ENCODE data around the gene CAPN13.

Gene CAPN13, protein sequence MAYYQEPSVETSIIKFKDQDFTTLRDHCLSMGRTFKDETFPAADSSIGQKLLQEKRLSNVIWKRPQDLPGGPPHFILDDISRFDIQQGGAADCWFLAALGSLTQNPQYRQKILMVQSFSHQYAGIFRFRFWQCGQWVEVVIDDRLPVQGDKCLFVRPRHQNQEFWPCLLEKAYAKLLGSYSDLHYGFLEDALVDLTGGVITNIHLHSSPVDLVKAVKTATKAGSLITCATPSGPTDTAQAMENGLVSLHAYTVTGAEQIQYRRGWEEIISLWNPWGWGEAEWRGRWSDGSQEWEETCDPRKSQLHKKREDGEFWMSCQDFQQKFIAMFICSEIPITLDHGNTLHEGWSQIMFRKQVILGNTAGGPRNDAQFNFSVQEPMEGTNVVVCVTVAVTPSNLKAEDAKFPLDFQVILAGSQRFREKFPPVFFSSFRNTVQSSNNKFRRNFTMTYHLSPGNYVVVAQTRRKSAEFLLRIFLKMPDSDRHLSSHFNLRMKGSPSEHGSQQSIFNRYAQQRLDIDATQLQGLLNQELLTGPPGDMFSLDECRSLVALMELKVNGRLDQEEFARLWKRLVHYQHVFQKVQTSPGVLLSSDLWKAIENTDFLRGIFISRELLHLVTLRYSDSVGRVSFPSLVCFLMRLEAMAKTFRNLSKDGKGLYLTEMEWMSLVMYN

DNA sequence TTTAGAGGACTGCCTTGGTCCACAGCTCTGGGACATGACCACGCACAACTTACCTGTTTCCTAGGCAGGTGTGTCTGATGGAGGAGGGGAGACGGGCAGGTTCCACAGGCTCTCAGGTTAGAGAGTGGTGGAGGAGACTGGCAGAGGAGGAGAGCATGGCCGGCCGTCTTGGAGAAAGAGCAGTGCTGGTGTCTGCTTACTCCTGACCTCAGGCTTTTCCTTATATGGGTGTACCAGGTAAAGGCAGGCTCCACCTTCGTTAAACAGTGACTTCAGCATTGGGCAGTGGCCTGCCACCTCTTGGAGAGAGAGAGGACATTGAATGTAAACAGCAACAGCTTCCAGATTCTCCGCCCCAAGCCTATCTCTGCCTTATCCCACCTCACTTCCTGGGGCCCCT is at the start of gene CAPN13:
Gene CAPN13, minus strand, starts transcription at position 198 of the 400 bp plus-strand sequence. CDS start 20,121 bp downstream, outside the sequence.
- no peak for DNase-seq

DNA sequence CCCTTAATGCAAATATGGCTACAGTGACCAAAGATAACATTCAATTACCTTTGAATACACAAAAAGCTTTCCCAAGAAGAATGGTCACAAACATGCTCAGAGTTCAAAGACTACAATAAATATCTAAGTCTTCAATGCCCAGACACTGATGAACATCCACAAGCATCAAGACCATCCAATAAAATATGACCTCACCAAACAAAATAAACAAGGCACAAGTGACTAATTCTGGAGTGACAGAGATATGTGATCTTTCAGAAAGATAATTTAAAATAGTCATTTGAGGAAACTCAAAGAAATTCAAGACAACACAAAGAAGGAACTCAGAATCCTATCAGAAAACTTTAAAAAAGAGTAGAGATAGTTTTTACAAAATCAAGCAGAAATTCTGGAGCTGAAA is 40.6 kb upstream of the CAPN13 start:
- no peak for DNase-seq

DNA sequence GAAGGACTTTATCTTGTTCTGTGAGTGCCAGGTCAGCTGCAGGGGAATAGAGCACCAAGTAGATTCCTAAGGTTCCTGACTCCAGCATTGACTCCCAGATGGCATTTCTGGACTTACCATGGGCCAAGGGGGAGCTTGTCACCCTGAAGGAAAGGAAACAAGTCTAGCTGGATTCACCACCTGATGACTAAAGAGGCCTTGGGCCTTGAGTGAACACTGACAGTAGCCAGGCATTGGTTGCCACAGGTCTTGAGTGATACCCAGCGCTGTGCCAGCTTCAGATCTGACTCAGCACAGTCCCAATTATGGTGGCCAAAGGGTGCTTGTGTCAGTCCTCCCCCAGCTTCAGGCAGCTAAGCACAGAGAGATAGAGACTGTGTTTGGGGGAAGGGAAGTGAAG is 40.1 kb upstream of the CAPN13 start:
- no peak for DNase-seq

DNA sequence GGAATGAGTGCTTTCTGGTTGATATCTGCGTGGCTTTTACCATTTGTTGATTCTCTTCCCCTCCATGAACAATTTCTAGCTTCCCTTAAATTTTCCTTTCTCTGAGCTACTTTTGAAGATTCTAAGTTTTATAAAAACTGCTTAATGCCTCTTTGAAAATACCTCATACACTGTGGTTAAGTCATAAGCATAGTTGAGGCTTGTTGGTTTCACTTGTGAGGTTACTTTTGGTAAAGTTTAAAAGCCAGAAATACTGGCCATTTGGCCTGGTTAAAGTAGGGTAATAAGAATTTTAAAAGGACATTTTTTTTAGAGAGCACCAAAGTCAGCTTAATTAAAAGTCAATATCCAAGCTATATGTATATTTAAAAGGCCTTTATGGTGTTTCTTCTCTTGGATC is 21.3 kb upstream of the CAPN13 start:
- DNase-seq, result no peak

DNA sequence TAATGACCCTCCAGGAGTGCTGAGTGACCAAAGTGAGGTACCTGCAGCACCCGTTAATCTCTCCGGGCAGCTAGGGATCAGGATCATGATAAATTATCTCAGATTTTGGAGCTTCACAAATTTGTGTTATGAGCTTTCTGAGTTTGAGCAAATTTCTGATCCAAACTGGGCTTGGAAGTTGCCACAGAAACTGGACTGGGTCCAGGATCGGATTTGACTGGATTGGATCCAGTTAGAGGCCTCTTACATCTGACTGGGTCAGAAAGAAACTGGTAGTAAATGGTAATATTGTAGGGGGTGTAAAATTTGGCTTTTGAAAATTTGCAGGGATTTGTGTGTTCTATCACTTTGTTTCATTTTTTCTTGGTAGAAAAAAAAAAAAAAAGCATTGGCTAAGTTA is 19.7 kb upstream of the CAPN13 start:
- DNase-seq, result no peak

DNA sequence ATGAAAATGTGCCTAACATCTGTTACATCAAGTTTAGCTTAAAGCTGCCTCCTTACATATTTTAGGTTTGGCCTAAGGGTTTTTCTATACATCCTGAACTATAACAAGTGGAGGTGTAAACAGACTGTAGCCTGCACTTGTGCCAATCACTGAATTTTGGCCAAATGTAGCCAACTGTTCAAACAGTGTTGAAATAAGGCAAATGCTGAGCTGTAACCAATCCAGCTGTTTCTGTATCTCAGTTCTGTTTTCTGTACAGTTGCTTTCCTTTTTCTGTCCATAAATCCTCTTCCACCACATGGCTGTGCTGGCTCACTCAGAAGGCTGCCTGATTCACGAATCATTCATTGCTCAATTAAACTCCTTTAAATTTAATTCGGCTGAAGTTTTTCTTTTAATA is 19.2 kb upstream of the CAPN13 start:
- DNase-seq, result no peak

DNA sequence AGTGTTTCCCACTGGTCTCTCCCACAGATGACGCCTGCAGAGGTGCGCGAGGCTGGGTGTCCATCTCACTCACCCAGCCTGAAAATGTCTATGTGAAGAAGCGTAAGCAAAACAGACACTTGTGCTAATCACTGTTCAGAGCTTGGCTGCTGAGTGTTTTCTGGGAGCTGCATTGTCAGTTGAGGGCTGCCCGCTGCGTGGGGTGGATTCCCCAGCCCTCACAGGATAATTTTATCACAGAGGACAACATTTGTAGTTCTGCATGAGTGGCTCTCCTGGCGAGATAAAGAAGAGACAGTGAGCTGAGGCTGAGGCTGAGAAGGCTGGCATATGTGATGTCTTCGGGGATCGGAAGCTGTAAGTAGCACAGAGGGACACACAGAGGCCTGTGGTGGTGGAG is 16.2 kb upstream of the CAPN13 start:
- peak in 5 of 51 donors; percentile 10 to 64 (median 30) for DNase-seq

DNA sequence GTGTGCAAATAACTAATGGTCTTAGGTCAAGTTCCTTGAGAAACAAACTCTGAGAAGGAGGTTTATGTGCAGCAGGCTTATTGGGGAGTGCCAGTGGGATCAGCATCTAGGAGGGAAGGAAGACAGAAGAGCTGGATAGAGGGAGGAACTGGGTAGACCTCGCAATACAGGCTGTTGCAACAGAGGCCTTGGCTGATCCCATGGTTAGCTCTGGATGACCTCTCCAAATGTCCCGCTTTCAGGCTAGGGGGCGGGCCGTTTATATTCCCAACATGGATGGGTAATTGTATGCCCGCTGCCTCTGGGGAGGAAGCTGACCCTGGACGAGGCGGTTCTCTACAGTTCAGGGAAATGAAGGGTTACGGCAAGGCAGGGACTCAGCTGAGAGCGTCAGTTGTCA is 14.7 kb upstream of the CAPN13 start:
- no peak for DNase-seq

DNA sequence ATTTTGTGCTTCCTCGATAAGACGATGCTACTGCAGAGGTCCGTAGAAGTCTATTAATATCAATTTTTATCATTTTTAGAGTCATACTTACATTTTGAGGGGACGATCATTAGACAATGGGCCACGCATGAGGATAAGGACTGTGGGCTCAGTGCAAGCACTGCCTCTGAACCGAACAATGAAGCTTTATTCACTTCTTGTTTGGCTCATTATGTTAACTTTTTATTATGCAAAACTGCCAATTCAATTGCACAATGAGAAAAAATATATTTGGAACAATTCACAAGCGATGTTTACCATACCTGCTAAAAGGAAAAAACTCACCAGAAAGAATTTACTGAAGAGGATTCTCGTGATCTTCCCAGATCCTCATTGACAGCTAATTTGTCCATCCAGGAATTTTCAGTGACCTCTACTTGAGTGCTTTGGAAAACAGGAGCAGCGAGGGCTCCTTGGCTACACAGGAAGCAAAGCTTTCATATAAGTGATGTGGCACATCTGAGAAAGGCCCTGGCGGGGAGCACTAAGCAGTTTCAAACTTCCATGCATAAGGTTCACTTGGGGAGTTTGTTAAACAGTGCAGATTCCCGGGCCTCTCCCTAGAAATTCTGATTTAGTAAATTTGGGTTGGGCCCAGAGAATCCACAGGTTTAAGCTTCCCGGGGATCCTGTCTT is 13.3 kb upstream of the CAPN13 start:
- peak in 7 of 51 donors; percentile 14 to 88 (median 21) for DNase-seq

DNA sequence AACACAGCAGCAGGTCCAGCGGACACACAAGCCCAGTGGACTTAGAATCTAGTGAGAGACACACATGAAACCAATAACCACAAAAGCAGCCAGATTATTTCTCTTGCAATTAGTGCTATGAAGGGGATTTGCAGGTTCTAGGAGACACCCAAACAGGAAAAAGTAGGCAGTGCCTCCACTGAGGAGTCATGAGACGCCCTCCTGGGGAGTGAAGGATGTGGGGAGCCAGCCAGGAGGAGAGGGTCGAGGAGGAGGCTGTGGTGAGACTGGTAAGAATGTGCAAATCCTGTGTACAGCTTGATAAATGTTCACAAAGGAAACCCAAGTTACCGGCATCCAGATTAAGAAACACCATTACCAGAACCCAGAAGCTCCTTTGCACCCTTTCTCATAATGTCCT is 2.7 kb upstream of the CAPN13 start:
- no peak for DNase-seq

DNA sequence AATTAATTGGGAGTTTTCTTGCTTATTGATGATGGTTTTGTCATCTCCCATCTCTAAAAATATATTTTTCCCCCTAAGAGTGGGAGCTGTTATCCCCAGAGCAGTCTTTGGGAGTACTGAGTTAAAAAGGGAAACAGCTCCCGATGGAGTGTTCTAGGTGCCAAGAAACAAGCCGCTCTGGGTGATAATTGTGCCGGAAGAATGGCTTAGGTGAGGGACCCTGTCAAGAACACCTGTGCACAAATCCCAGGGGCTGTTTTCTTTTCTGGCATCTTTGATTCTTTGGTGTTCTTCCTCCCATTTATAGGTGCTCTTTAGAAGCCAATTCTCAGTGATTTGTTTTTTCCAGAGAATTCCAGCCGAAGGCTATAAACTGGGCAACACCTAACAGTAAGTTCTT is 1.4 kb upstream of the CAPN13 start:
- no peak for DNase-seq

DNA sequence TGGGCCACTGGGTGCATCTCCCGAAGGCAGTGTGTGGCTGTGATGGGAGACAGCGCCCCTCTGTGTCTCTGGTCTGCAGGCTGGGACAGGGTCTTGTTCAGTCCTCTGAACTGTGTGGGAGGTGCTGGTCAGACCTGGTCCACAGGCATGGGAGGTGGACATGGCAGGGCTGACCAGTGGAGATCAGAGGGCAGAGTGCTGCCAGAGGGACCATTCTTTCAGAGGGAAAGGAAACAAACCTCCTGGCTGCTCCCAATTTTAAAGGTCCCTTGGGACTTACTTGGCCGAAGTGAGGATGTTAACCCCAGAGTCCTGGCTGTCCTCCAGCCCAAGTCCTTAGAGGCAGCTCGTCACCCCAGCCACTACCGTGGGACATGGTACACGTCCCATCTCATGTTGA is 4.0 kb downstream of the CAPN13 start:
- no peak for DNase-seq

DNA sequence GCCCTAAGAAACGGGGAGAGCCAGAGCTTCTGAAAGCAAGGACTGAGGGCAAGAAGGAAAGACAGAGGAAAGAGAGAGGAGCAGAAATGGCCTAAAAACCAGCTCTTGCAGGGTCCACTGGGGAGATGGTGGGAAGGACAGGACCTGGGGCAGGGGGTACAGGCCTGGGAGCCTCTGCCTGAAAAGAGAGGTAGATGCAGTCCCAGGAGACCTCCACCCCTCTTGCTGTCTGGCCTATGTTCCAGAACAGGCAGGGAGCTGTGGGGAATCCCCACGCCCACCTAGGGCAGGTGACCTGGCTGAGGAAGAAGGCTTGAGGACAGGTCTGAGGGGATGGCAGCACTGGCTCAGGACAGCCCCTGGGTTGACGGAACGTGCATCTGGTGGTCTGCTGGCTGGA is 4.6 kb downstream of the CAPN13 start:
- DNase-seq, result no peak

DNA sequence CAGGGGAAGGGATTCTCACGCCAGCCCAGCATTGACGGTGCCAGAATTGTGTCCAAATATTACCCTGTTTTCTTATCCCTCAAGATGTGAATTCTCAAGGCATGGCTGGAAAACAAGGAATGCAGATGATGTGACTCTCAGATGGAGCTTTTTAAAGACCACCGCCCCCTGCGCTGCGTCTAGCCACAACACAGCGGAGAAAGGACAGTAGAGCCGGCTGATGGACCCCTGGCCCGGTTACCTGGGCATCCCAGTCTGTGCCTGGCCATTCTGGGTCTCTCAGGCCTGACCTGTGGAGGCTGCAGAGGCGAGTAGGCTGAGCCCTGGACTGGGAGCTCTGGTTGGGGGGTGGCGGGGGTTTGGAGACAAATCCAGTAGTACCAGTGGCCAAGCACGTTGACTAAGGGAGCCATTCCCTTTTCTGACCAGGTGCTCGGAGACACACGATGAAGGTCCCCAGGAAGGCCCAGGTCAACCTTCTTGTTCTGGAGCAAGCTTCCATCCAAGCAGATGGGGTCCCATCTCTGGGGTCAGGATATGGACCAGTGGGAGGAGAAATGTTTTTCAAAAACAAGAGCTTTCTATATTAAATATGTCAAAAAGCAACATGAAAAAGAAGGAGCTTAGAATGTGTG is 5.3 kb downstream of the CAPN13 start:
- no peak for DNase-seq

DNA sequence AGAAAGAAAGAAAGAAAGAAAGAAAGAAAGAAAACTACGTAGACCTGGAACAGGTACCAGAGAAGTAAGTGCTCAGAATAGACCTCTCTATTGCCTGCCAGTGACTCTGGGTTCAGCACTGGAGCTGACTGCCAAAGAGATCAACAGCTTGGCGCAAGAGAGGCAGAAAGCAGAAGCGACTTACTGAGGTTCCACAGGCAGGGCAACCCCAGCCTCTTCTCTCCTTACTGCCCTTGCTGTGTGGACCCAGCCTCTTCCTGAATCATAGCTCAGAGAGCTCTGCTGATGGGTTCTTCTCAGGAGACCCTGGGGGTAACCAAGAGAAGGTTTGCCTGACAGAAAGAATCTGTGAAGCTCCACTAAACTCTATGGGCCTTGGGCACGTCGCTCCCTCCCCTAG is 7.1 kb downstream of the CAPN13 start:
- DNase-seq, result no peak

DNA sequence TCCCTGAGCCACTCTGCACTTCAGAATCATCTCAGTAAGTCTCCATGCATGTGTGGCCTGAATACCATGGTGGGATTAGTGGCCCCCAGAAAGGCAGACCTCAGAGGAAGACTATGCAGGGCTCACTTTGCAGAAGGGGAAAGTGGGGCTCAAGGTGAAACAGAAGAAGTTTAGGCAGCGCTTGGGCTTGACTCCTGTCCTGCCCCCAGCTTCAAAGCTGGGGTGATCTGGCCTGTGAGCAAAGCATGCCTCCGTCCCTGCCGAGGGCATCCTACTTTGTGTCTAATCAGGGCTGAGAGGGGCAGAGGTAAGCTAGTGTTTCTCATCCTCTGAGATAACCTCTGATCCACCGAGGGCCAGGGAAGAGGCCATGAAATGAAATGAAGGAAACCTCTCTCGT is 7.9 kb downstream of the CAPN13 start:
- DNase-seq, result no peak

DNA sequence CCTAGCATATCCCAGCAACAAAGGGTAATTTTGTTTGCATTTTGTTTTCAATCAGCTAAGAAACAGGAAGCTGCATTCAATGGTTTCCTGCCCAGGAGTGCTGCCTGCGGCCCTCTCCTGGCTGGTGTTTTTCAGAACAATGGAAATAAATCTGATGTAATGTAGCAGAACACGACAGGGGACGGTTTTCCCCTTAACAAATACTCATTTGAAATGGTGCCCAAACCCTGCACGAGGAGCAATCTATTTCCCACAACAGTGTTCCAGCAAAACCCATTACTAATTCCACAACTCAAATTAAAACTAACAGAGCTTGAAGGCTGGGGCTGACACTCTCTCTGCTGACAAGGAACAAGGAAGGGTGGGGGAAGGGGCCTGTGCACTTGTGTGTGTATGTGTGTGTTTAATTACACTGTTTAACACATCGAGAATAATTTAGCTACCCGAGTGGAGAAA is 8.7 kb downstream of the CAPN13 start:
- no peak for DNase-seq

DNA sequence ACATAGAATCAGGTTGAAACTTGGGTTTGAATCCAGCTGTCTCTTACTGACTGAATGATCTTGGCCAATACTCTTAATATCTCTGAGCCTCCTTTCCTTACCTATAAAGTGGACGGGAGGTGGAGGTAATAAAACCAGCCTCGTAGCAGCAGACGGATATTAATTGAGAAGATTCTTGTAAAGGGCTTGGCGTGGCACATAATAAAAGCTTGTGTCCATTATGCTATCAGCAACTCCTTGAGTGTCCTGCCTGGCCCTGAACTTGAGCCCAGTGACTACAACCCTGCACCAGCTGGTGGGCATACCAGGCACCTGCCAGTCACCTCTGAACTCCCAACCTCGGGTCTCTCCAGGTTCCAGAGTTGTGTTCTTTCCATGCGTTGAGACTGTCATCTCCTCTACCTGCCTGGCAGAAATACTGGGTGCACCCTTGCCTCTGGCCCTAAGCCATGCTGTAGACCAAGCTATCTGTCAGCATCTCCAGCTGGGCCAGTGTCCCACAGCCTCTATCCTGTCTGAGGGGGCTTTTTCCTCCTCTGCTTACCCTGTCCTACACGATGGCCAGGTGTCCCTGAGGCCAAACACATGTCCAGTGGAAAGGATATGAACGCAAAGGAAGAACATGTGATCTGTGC is 9.7 kb downstream of the CAPN13 start:
- no peak for DNase-seq

DNA sequence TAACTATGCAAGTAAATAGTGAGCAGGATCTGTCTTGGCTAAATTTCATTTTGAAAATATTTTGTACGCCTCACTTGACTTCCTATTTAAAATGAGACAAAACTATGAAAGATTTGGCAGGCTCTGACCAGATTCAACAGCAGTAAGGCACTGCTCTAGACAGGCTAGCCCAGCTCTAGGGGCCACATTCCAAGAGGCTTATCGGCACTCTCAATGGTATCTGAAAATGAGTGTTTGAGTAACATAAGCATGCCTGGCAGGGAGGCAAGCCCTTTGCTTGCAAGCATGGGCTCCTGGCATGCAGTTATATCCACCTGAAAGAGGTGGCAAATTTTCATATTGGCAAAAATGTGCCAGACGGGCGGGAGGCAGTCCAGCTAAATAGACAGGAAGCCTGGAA is 10.5 kb downstream of the CAPN13 start:
- no peak for DNase-seq

DNA sequence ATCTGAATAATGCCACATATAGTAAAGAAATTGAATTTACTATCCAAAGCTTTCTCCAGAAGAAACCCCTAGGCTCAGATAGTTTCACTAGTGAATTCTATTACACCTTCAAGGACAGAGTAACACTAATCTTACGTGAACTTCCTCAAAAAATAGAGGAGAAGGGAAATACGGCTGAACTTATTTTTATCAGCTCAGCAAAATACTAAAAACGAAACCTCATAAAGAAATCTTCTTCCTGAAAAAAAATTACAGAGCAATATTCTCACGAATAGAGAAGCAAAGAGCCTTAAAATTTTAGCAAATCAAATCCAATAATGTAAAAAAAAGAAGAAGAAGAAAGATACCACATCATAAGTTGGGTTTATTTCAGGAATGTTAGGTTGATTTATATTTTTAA is 14.7 kb downstream of the CAPN13 start:
- DNase-seq, result no peak

DNA sequence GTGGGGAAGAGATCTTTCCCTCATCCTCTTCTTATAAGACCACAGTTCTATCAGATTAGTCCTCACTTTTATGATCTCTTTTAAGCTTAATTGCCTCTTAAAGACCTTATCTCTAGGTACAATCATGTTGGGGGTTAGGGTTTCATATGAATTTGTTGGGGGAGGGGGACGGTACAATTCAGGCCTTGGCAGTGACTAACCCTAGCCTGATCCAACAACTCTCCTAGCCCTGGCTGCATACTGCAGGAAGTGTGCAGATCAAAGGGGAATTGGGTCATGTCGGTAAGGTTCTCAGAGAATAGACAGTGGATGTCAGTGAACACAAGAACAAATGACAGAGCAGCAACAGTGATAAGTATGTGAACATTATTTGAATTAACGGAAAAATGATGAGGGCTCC is 16.4 kb downstream of the CAPN13 start:
- no peak for DNase-seq

Measured in hypothalamus (tissue), 51 donors.